CD4-positive, alpha-beta T cell (primary cell): ENCODE measurements around the gene XYLT1. TPM values are rescaled to one million over a fixed set of nuclear protein-coding genes. Genes with fewer than 3 reads are reported as not detected.

Experiments used
- ATAC-seq: fragments of 200-7000 bp; cut with Tn5 transposase; one replicate; pipeline ENCODE4 v1.10.0; 2022; ENCODE audit warnings: mild to moderate bottlenecking; ENCODE audit not compliant: poor library complexity
- CTCF ChIA-PET: fragments of 350-600 bp; sonication (Branson Sonifier 250); formaldehyde crosslinking; loops from one replicate; lab custom pipeline; 2021; ENCODE audit warnings: antibody characterized with exemption, inconsistent platforms; lab: Charles Lee
- POLR2A ChIA-PET: fragments of 350-600 bp; sonication (Branson Sonifier 250); formaldehyde crosslinking; loops from one replicate; lab custom pipeline; 2021; ENCODE audit warnings: antibody characterized with exemption, inconsistent platforms; lab: Charles Lee
- DNase-seq, 14 experiments: peaks; one replicate each; pipeline ENCODE4 v3.0.0-alpha.2; 2013 to 2020; ENCODE audit warnings: mixed read lengths in 2 of 14
- H3K27ac ChIP-seq, 2 donors: one replicate each; pipeline versions ENCODE4 v1.5.1 to v1.7.0; 2013; ENCODE audit warnings: low read length in 2 of 2, low read depth in 1 of 2, mild to moderate bottlenecking in 1 of 2
- H3K27me3 ChIP-seq, 2 experiments: 1 replicate in 1 of 2; 2 replicates in 1 of 2; pipeline versions ENCODE4 v1.6.1 to v1.7.0; 2013; ENCODE audit warnings: low read length in 2 of 2, control low read depth in 1 of 2, mild to moderate bottlenecking in 1 of 2, moderate library complexity in 1 of 2; ENCODE audit not compliant: insufficient read depth in 2 of 2, control insufficient read depth in 1 of 2
- H3K36me3 ChIP-seq: one replicate; pipeline ENCODE4 v1.6.1; 2013; ENCODE audit warnings: low read length, control low read depth; ENCODE audit not compliant: insufficient read depth
- H3K4me1 ChIP-seq: one replicate; pipeline ENCODE4 v1.6.1; 2013; ENCODE audit warnings: low read length, control low read depth; ENCODE audit not compliant: insufficient read depth
- H3K4me3 ChIP-seq: one replicate; pipeline ENCODE4 v1.5.1; 2013; ENCODE audit warnings: mild to moderate bottlenecking, low read length, moderate library complexity
- H3K9me3 ChIP-seq, 2 experiments: 1 replicate in 1 of 2; 2 replicates in 1 of 2; pipeline versions ENCODE4 v1.6.1 to v1.7.0; 2013; ENCODE audit warnings: low read length in 2 of 2, mild to moderate bottlenecking in 2 of 2, control low read depth in 1 of 2, moderate library complexity in 1 of 2; ENCODE audit not compliant: control insufficient read depth in 1 of 2, insufficient read depth in 1 of 2
- H3K27ac Mint-ChIP-seq: one replicate; pipeline ENCODE4 v1.8.0; 2020; ENCODE audit warnings: mixed read lengths
- H3K27me3 Mint-ChIP-seq: one replicate; pipeline ENCODE4 v1.8.0; 2021; ENCODE audit warnings: mixed read lengths
- H3K36me3 Mint-ChIP-seq: one replicate; pipeline ENCODE4 v1.8.0; 2021; ENCODE audit warnings: low read depth, mixed read lengths
- H3K4me1 Mint-ChIP-seq: one replicate; pipeline ENCODE4 v1.8.0; 2021; ENCODE audit warnings: low read depth, mixed read lengths
- H3K4me3 Mint-ChIP-seq: one replicate; pipeline ENCODE4 v1.8.0; 2020; ENCODE audit warnings: mild to moderate bottlenecking, mixed read lengths
- H3K9me3 Mint-ChIP-seq: one replicate; pipeline ENCODE4 v1.8.0; 2020; ENCODE audit warnings: mixed read lengths
- CTCF ChIP-seq: fragments of 200-600 bp; IDR thresholded peaks from one replicate; pipeline ENCODE4 v1.8.0; 2022; ENCODE audit warnings: antibody characterized with exemption, mild to moderate bottlenecking
- intact Hi-C, 2 experiments: fragments of 100-400 bp; cut with DNase I in 1 of 2; cut with micrococcal nuclease in 1 of 2; formaldehyde crosslinking; loops; one replicate each; pipeline versions ENCODE4 v1.15.1 to v1.9.0; 2023 to 2025; cut with DNase I, micrococcal nuclease
- total RNA-seq, 174 experiments: library from RNA in 2 of 174; stranded (reverse) in 2 of 174; gene quantifications; one replicate each; pipeline ENCODE4 v1.2.3 and lab custom pipeline; 2021 to 2026

Gene XYLT1
- total RNA-seq, 2 experiments from 2014 or later = 26.0 to 27.1 TPM

DNA sequence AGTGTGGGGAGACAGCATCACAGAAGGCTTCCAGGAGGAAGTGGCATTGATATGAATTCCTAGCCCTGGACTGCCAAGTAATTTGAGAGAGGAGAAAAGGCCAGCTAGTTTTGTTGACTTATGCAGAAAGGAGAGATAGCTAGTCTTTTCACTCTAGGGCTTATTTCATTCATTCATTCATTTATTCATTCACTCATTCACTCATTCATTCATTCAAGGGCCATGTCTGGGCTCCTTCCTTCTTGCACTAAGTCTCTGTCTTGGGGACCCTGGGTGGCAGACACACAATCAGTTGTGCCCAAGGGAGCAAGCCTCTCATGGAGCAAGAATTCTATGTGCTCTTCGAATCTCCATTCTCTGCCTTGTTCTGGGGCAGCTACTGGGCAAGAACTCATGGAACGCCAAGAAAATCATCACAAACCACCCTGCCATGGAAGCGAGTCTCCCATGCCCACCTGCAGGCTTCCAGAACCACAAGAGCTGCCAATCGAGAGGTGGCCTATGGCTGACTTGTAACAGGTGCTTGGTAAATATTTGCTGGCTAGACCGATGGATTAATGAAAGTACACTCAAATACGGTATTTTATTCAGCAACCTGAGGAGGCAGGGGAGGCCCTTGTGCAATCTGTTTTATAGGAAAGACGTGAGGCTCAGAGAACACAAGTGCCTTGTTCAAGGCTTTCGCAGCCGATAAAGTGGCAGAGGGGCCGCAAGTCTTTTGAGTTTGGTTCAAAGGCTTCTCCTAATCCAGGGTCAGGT lies 223.6 kb downstream of the XYLT1 start:
- Mint-ChIP-seq H3K4me3 (no peak overlapping the region), H3K27ac (no peak overlapping the region), H3K4me1 (peaks cover 7% of the 10 kb centered on the region), H3K9me3 (no peaks in the 10 kb centered on the region), H3K36me3 (peaks cover 10% of the 10 kb centered on the region), H3K27me3 (no peaks in the 10 kb centered on the region)
- TF ChIP-seq CTCF = no peak
- CTCF ChIA-PET = interaction anchor here (0.9 to 1.1 kb wide), 2 partner anchors 12 to 332 kb away, joined by 3 to 4 read pairs; no protein-coding TSS in a partner anchor
- ATAC-seq (no peak), DNase-seq (no peak)
- H3K27ac ChIP-seq = no peak overlapping the region
- peaks cover 2% of the 10 kb centered on the region for H3K4me1 ChIP-seq
- no peaks in the 10 kb centered on the region for H3K27me3 ChIP-seq
- intact Hi-C loops = no loop called here
- no peaks in the 10 kb centered on the region for H3K9me3 ChIP-seq
- no peak overlapping the region for H3K4me3 ChIP-seq
- peaks cover 11% of the 10 kb centered on the region for H3K36me3 ChIP-seq
- POLR2A ChIA-PET = no interaction called here

DNA sequence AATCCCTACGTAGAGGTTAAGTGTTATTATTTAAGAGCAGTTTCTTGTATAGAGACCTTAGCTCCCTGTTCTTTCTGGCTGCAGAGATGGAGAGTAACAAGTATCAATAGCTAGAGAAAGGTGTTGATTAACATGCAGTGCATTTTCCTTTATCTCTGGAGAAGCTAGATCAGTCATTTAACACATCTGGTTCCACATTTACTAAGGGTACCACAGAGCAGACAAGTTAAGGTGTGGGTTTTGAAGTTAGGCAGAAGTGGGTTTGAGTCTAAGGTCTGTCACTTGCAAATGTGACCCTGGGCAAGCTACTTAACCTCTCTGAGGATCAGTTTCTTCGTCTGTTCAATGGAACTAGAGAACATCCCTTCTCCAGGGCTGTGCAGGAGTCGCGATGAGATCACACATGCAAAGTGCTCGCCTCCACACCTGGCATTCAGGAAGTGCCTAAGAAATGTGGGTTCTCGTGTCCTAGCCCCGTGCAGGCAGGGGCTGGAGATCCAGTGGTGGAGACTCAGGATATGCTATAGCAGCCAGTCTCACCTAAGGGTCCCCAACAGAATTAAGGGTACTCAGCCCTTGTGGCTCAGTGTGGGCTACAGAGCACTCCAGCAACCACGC lies 224.4 kb downstream of the XYLT1 start:
- H3K27me3 Mint-ChIP-seq = no peaks in the 10 kb centered on the region
- no peak for ATAC-seq
- Histone ChIP-seq H3K9me3 (no peaks in the 10 kb centered on the region), H3K27ac (no peak overlapping the region), H3K4me3 (no peak overlapping the region), H3K27me3 (no peaks in the 10 kb centered on the region), H3K4me1 (peaks cover 2% of the 10 kb centered on the region), H3K36me3 (peaks cover 11% of the 10 kb centered on the region)
- POLR2A ChIA-PET = no interaction called here
- H3K36me3 Mint-ChIP-seq = peaks cover 10% of the 10 kb centered on the region
- TF ChIP-seq CTCF = no peak
- H3K4me3 Mint-ChIP-seq = no peak overlapping the region
- DNase-seq = no peak
- intact Hi-C loops = no loop called here
- H3K4me1 Mint-ChIP-seq = peaks cover 7% of the 10 kb centered on the region
- CTCF ChIA-PET = interaction anchor here (0.9 to 1.1 kb wide), 2 partner anchors 11 to 333 kb away, joined by 3 to 4 read pairs; no protein-coding TSS in a partner anchor
- no peaks in the 10 kb centered on the region for H3K9me3 Mint-ChIP-seq
- no peak overlapping the region for H3K27ac Mint-ChIP-seq

GRCh38 chr16:17245776-17246175 lies 225.0 kb downstream of the XYLT1 start:
- H3K9me3 Mint-ChIP-seq = no peaks in the 10 kb centered on the region
- intact Hi-C loops = no loop called here
- peaks cover 7% of the 10 kb centered on the region for H3K4me1 Mint-ChIP-seq
- no peak overlapping the region for H3K4me3 Mint-ChIP-seq
- Histone ChIP-seq H3K4me3 (no peak overlapping the region), H3K27me3 (no peaks in the 10 kb centered on the region), H3K36me3 (peaks cover 11% of the 10 kb centered on the region), H3K27ac (no peak overlapping the region), H3K4me1 (peaks cover 2% of the 10 kb centered on the region), H3K9me3 (no peaks in the 10 kb centered on the region)
- peaks cover 10% of the 10 kb centered on the region for H3K36me3 Mint-ChIP-seq
- ChIA-PET CTCF (interaction anchor here (0.6 to 1.1 kb wide), 2 partner anchors 9 to 333 kb away, joined by 3 read pairs; no protein-coding TSS in a partner anchor), POLR2A (no interaction called here)
- no peak overlapping the region for H3K27ac Mint-ChIP-seq
- no peak for TF ChIP-seq CTCF
- ATAC-seq = no peak
- H3K27me3 Mint-ChIP-seq = no peaks in the 10 kb centered on the region
- DNase-seq = no peak
